Ecto neural progenitor cell (in vitro differentiated cells): Measurements from ENCODE around the gene GALR2.
A peak's percentile ranks its signal among the peaks of the same experiment; 100 is the strongest.
"Not testable (repeated sequence)": the region's sequence is repeated elsewhere in the genome, so short reads cannot be mapped to it uniquely, and the experiment has no call there.

Experiments used
- DNase-seq: peaks from one replicate; pipeline ENCODE4 v3.0.0-alpha.2; 2018; ENCODE audit warnings: low spot score

Gene GALR2

DNA sequence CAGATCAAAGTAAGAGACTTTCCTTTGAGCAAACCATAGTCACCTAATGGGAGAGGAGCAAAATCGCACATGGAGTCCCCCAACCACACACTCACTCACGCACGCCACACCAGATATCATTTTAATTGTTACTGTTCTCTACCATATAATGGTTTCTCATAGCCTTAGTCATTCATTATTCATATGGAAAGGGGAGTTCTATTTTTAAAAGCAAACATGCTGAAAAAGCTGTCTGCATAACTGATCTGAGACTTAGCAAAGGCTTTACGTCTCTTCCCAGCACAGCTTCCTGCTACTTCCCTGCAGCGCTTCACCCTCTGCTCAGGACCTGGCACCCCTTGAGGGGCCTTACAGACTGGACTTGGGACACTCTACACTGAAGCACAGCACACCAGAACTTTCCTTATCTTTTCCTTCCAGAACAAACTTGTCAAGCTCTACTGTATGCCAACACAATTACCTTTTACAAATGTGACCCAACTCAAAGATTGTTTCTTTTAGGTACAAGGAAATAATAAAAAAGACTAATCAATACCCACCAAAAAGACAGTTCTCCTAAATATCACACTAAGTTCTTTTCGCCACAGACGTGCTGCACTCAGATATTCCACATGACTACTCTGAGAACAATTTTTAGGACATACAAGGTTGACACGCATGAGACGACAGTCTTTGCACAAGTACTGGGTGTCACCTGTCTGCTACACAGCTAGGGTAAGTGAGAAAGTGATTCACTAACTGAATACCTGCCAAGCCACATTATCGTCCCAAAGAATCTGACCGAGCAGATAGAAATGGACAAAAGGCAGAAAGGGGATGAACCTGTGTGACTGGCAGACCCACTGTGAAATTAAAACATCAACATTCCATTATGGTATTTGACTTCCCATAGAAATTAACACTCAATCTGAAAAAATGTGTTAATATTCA, 23.8 kb upstream of the GALR2 start:
- DNase-seq, result no peak

DNA sequence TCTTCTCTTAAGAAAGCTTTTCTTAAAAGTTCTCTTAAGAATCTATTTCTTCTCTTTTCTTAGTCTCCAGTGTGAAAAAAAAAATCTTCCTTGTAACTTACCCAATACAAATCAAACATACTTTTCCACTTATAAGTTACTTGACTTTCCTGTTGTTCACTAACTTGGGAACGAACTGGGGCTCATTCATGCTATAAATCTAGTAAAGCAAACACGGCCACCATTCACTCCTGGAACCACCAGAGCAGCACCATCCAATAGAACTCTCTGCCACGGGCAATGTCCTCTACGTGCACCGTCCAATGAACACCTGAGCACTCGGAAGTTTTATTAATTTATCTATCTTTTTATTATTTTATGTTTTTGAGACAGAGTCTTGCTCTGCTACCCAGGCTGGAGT, 23.0 kb upstream of the GALR2 start:
- DNase-seq, result no peak

DNA sequence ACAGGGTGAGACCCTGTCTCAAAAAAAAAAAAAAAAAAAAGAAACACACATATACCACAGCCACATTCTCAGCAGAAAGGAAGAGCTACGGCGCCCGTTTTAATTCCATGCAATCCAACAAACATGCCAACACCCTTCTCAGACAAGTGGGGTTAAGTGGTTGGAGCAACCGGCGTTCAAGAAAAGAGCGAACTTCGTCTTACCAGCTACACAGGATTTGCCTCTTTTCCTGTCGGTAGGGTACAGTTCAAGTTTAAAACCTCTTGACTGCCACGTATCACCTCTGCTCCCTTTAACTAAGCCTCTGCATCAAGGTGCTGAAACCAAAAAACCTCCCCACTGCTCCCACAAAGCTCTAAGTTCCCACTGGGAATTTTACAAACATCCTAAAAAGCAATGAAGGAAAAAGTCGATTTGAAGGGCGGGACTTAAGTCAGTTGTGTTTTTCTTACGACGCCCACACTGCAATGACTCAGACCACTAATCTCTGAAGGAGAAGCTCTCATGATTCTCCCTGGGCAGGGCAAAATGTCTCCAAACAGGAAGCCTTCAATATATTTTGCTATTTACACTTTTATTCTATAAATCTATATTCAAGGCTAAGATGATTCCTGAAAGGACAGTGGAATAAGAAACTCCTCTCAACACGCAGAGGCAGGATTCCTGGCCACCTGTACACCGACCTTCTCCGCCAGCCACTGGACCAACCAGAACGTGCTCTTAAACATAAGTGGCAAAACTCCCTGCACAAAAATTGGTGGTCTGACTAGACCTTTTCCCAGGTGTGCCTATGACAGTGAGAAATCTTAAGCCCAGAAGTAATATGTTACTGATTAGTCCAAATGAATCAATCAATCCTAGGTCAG, 21.1 kb upstream of the GALR2 start:
- DNase-seq, result no peak

DNA sequence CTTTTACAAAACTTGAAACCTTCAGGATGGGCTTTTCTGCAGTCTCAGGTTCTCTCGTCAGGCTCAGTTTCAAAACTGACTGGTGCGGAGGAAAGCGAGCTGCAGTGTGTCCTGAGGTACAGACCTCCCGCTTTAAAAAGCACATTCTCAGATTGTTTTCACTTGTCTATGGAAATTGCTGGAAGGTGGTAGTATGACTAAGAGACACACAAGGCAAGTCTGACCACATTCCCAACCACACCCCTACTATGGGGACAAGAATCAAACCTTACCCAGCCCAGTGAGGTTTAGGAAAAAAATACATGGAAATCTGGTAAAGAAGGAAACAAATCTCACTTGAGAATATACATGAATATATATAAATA, 20.5 kb upstream of the GALR2 start:
- DNase-seq, result no peak

DNA sequence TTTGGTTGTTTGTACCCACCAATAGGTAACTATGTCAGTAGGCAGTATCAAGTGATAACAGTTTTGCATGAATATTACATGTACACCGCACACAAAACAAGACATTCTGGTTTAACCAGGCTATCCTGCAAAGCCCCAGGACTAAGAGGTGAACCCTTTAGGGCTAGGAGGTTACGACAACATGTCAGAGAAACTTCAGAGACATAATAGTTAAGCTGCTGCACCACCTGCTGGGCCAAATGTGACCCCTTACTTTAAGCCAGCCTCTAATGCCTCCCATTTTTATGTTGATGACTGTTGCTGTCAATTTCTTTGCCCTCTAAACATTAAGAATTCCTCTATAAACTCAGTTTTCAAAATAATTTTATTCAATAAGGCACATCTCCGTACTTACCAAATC, 17.7 kb upstream of the GALR2 start:
- DNase-seq, result no peak

DNA sequence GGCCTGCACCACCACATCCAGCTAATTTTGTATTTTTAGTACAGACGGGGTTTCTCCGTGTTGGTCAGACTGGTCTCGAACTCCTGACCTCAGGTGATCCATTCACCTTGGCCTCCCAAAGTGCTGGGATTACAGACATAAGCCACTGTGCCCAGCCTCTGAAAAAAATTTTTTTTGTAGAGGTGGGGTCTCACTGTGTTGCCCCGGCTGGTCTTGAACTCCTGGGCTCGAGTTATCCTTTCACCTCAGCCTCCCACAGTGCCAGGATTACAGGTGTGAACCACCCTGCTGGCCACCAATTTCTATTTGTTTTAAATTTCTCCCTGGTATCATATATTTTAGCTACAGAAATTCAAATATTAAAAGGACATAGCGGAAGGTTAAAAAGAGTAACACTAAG, 16.3 kb upstream of the GALR2 start:
- not testable (repeated sequence) for DNase-seq

DNA sequence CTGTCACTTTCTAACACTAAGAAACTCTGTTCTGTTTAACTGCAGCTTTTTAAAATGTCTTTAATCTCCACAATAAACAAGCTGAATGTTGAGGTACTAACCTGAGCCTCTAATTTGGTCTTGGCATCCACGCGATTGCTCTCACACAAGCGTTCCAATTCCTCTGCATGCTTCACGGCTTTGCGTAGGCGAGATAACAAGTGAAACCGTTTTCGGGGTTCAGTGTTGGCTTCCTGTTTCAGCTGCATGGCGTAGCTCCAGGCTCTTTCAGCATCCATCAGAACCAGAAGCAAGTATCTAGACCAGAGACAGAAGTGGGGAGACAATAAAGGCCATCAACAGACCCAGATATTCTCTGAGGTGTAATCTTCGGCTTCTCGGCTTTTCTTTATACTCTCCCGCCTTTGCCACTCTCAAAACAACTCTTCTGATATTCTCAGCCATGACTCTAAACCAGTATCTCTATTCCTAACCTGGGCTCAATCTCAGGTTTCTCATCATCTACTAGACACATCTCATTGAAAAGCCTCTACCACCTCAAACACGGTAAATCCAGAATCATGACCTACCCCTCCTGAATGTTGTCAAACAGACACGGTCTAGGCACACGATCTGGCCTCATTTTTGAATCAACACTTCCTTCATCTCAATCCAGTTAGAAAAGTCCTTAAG, 10.6 kb upstream of the GALR2 start:
- no peak for DNase-seq

DNA sequence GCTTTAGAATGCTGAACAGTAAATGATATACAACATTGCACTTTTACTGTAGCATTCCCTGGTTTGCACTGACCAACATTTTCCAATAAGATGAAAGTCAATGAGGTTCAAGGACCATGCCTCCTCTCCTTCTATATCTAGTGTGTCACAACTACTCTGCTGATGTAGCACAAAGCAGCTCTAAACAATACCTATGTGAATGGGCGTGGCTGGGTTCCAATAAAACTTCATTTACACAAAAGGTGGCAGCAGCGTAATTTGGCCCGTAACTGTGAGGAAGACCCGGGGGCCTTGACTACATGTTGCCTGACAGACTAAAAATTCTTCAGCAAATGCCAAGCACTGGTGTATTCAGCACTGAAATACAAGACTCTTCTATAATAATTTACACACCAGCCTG, 8.8 kb upstream of the GALR2 start:
- DNase-seq, result no peak

DNA sequence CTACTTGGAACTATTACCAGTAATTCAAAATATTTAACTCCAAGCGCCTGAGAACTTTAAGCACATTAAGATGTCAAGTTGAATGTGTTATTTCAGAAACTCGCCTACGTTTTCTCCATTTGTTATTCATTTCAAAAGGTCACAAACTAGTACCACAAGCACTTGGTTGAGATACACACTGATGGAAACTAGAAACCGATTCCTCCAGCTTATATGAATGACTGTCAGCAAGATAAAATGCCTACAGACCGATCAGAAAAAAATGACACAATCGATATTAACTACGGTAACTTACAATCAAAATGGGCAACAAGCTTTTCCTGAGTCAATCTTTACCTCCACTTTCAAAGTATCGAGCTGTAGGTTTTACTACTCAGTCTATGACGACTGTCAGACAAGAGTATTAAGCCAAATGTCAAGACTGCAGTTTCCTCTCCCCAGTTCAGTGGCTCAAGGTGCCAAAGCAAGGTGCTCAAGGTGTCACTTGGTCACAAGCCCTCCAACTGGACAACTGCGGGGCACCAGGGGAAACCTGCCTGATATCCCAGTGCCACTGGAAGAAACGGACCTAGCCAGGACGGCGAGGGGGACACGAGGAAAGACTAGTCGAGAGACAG, 2.9 kb upstream of the GALR2 start:
- DNase-seq, result no peak

DNA sequence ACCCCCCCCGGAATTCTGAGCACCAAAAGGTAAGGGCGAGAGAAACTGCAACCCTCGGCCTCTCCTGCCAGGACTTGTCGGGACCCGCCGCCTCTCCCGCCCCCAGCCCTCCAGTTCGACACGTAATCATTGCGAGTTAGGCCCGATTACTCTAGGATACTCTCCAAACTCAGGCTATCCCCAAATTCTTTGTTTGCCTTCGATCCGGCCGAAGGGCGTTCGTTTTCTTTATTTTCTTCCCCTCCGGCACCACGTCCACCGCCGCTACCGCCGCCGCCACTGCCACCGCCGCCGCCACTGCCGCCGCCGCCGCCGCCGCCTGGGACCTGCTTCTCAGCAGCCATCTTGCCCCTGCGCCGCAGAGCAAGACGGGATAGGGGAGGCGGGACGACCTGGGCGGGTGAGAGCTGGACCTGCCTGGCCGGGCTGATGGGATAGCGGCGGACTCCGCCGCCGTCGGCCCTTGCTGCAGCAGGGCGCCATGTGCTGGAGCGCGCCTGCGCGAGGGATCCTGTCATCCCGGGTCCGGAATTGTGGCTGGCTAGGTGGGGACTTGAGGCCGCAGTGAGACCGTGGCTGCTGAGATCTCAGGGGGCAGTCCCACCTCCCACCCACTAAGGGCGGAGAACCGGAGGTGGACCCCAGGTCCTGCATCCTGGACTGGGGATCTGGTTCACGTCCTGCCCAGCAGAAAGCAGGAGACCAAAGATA, 2.3 kb upstream of the GALR2 start, which contains the start of gene SRP68:
Gene SRP68, minus strand, starts transcription at position 370 of the 711 bp plus-strand sequence. Its CDS starts 26 bp downstream, at position 344.
- peak; percentile 99 for DNase-seq

DNA sequence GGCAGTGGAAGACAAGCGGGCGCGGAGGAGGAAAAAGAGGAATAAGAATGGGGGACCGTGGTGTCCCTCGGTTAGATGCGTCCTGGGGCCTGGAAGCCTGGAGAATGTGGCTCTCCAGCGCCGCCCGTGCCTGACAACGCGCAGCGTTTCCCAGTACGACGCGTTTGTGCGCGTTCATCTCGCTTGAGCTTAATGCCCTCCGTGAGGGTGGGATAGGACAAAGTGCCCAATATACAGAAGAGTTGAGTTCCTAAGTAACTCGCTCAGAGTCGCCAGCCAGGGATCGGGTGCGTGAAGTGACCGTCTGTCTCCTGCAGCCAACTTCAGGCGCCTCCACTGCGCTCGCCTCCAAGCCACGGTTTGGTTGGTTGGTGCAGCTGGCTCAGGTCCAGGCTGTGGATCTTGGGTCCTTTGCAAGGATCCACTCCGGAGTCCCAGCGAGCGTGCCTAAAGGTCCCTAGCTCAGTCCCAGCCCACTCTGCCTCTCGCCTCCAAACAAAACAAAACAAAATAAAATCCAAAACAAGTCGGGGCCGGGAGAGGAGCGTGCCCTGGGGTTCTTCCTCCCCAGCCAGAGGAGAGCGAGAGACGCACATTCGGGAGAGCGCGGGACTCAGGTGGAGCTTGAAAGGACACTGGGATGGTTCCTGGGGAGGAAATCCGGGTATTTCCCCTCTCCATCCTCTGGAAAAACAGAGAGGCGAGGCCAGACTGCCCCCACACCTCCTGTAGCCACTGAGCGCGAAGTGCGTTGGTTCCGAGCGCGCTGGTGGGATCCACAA, 974 bp downstream of the GALR2 start:
- DNase-seq, result peak; percentile 79

DNA sequence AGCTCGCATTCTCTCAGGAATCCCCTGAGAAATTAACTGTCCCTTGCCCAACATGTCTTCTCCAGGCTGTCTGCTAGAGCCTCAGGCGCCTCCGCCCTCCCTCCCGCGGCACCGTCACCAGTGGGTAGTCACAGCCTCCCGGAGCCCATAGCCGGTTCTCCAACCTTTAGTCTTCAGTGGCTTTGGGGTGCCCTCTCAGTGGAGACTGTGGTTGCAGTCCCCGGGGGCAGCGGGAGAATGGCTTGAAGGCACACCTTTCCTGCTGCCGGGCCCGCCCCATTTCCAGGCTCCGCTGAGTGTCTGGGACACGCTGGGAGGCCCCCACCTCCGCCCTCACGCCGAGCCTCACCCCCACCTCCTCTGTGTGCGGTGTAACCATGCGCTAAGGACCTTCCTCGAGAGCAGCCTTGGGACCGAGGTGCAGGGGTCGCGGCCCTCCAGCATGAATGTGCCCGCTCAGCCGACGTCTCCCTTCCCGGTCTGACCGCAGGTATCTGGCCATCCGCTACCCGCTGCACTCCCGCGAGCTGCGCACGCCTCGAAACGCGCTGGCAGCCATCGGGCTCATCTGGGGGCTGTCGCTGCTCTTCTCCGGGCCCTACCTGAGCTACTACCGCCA, 1.7 kb downstream of the GALR2 start:
- DNase-seq, result no peak

DNA sequence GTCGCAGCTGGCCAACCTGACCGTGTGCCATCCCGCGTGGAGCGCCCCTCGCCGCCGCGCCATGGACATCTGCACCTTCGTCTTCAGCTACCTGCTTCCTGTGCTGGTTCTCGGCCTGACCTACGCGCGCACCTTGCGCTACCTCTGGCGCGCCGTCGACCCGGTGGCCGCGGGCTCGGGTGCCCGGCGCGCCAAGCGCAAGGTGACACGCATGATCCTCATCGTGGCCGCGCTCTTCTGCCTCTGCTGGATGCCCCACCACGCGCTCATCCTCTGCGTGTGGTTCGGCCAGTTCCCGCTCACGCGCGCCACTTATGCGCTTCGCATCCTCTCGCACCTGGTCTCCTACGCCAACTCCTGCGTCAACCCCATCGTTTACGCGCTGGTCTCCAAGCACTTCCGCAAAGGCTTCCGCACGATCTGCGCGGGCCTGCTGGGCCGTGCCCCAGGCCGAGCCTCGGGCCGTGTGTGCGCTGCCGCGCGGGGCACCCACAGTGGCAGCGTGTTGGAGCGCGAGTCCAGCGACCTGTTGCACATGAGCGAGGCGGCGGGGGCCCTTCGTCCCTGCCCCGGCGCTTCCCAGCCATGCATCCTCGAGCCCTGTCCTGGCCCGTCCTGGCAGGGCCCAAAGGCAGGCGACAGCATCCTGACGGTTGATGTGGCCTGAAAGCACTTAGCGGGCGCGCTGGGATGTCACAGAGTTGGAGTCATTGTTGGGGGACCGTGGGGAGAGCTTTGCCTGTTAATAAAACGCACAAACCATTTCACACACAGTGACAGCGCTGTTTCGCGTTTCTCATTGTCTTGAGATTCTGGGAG, 2.4 kb downstream of the GALR2 start:
- DNase-seq, result no peak

DNA sequence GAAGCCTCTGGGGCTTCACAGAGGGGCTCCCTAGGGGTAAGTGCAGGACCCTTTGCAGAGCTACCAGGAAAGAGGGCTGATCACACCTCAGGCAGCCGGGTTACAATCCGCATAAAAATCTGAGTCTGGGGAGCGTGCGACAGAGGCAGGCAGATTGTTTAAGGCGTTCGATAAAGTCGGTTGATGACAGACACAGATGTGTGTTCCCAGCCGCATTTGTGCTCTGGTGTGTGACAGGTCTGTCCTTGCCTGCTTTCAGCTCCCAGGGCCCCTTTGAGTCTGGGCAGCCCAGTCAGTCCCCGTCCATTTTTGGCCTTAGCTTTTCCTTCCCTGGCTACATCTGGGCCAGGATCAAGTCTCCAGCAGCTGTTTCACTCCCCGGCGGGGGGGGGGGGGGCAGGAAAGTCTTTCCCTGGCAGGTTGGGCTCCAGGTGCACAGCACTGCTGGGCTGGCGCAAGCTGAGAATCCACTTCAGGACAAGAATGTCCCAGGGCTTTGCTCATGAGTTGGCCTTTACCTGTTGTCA, 3.1 kb downstream of the GALR2 start:
- DNase-seq, result no peak

DNA sequence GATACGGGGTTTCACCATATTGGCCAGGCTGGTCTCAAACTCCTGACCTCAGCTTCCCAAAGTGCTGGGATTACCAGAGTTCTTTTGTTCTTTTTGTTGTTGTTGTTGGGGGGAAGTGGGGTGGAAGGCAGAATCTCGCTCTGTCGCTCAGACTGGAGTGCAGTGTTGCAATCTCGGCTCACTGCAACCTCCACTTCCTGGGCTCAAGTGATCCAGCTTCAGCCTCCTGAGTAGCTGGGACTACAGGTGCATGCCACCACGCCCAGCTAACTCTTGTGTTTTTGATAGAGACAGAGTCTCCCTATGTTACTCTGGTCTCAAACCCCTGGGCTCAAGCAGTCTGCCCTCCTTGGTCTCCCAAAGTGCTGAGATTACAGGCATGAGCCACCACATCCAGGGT, 3.8 kb downstream of the GALR2 start:
- not testable (repeated sequence) for DNase-seq

DNA sequence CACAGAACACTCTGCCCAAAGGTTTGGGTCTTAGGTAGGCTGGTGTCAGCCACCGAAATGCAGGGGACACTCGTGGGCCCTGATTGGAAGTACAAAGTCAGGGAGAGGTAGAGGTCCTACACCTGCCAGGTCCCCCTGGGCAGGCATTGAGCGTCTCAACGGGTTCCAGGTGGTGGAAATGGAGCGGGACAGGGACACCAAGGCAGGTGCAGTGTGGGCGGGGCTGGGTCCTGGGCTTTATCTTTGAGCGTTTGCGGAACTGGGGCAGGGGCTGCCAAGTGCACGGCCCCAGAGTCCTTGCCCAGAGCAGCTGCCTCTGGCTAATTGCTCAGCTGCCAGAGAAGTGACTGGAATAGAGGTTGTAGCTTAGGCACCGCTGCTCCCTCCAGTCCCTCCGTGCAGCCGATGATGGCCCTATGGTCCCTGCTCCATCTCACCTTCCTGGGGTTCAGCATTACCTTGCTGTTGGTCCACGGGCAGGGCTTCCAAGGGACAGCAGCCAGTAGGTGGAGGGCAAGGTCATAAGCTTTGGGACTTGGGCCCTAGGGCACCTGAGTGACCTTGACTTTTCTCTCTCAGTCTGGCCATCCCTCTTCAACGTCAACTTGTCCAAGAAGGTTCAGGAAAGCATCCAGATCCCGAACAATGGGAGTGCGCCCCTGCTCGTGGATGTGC, 4.4 kb downstream of the GALR2 start, which contains the start of gene ZACN:
Gene ZACN, plus strand, starts transcription at position 323 of the 675 bp plus-strand sequence. Its CDS starts 83 bp downstream, at position 406.
- DNase-seq, result no peak

DNA sequence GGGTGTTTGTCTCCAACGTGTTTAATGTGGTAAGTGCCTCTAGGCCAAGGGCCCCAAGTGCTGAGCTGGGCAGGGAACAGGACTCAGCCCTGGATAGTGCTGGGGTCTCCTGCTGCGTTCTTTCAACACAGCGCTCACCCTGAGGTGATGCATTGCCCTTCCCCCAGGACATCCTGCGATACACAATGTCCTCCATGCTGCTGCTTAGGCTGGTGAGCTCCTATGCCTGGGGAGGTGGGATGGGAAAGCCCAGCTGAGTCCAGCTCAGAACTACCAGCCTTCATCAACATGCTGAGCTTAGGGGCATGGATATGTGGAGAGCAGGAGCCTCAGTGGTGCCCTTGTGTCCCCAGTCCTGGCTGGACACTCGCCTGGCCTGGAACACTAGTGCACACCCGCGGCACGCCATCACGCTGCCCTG, 5.0 kb downstream of the GALR2 start:
- DNase-seq, result no peak
